GM10248 (cell line): ENCODE results near the gene LINS1.

ENCODE experiments used
- CTCF ChIA-PET: fragments of 300-600 bp; sonication (Branson Sonifier 250); formaldehyde crosslinking; extraction: SDS; loops from one replicate; lab custom pipeline; 2021; ENCODE audit warnings: antibody characterized with exemption; lab: Yijun Ruan, JAX
- POLR2A ChIA-PET: fragments of 350-650 bp; sonication (Branson Sonifier 250); formaldehyde crosslinking; extraction: SDS; loops from one replicate; lab custom pipeline; 2020; ENCODE audit warnings: antibody characterized with exemption; lab: Yijun Ruan, JAX
- DNase-seq: peaks from one replicate; pipeline ENCODE4 v3.0.0; 2012; ENCODE audit errors: extremely low spot score
- TF ChIP-seq, protein P1 (sequence below): IDR thresholded peaks from 2 replicates; pipeline ENCODE4 v1.5.1; 2012; ENCODE audit warnings: mild to moderate bottlenecking, low read depth; ENCODE audit errors: extremely low read depth, missing control alignments, control extremely low read depth

Gene LINS1

DNA sequence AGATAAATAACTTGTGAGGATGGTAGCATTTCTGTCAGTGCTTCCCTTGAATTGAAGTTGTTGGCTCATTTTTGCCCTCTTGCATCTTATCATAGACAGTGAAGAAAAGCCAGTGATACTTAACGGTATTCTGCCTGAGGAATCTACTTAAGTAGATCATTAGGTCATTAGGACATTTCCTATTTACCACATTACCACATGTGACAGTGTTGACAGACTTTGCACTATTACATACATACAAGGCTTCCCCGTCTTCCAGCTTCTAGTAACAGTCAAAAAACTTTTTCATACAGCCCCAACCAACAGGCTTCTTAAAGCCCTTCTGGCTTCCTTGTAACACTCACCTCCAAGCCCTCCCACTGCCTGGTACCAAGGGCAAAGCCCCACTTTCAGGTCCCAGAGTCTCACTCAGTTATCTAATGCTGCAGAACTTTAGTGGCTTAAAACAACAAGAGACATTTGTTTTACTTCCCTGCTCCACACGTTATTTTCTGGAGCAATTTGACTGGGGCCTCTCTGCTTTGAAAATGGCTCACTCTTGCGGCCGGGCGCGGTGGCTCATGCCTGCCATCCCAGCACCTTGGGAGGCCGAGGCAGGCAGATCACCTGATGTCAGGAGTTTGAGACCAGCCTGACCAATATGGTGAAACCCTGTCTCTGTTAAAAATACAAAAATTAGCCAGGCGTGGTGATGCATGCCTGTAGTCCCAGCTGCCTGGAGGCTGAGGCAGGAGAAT, 40.4 kb upstream of the LINS1 start:
- CTCF ChIA-PET: no interaction called here
- TF ChIP-seq, protein P1, sequence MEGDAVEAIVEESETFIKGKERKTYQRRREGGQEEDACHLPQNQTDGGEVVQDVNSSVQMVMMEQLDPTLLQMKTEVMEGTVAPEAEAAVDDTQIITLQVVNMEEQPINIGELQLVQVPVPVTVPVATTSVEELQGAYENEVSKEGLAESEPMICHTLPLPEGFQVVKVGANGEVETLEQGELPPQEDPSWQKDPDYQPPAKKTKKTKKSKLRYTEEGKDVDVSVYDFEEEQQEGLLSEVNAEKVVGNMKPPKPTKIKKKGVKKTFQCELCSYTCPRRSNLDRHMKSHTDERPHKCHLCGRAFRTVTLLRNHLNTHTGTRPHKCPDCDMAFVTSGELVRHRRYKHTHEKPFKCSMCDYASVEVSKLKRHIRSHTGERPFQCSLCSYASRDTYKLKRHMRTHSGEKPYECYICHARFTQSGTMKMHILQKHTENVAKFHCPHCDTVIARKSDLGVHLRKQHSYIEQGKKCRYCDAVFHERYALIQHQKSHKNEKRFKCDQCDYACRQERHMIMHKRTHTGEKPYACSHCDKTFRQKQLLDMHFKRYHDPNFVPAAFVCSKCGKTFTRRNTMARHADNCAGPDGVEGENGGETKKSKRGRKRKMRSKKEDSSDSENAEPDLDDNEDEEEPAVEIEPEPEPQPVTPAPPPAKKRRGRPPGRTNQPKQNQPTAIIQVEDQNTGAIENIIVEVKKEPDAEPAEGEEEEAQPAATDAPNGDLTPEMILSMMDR: no peak
- no peak for DNase-seq
- POLR2A ChIA-PET: no interaction called here

DNA sequence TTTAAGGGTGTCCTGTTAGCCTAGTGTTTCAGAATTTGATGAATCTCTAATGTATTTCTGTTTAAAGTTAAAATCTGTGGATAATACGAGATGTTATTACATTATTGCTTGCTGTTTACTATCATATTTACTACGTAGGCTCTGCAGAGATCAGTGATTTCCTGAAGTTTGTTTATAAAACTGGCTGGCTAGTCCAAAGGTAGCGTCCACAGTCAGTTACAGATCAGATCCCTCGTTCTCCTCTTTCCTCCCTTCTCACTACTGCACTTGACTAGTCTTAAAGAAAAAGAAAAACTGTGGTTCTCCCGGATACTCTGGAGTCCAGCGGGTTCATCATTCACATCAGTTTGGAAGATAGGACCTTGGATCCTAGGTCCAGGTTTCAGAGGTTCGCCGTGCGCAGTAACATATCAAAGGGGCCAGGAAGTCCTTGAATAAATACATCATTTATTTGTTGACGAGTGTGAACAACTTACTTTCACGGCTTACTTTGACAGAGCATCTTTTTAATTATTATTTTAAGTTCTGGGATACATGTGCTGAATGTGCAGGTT, 36.3 kb upstream of the LINS1 start:
- DNase-seq: no peak
- ChIA-PET CTCF (interaction anchor here (1.4 to 1.7 kb wide), 2 partner anchors 13 to 31 kb away, joined by 3 to 5 read pairs; no protein-coding TSS in a partner anchor), POLR2A (no interaction called here)
- TF ChIP-seq, protein P1: no peak

DNA sequence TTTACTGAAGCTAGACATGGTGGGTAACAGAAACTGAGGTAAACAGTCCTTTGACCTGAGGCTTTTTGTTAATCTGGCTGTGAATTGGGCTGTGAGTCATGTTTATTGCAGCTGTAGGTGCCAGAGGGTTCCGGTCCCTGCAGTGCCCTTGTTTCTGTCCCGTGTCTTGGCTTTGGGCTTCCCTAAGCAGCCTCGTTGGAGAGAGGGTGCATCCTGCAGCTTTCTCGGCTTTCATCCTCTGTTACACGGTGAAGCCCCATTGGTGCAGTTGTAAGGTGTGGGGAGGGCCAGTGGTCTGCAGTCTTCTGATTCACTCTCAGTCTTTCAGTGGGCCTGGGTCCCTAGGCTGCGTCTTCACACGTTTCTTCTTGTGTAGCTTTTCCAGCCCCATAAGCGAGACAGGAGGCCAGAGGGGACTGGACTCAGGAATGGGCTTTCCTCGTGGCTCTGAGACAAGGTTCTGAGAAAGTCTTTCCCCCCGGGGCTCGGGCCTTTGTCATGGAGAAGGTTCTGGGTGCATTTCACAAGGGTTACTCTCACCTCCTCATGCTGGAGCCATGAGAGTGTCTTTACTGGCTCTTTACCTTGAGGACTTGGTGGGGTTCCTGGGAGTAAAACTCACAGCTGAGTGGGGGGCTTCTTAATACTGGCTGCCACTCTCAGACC, 33.6 kb upstream of the LINS1 start:
- TF ChIP-seq, protein P1: no peak
- CTCF ChIA-PET: interaction anchor here (1.2 to 2.8 kb wide), 4 partner anchors 8 to 373 kb away, joined by 3 to 11 read pairs (median 6); no protein-coding TSS in a partner anchor
- POLR2A ChIA-PET: interaction anchor here (0.6 kb wide), 1 partner anchor 275 kb away, joined by 5 read pairs; no protein-coding TSS in a partner anchor
- no peak for DNase-seq

DNA sequence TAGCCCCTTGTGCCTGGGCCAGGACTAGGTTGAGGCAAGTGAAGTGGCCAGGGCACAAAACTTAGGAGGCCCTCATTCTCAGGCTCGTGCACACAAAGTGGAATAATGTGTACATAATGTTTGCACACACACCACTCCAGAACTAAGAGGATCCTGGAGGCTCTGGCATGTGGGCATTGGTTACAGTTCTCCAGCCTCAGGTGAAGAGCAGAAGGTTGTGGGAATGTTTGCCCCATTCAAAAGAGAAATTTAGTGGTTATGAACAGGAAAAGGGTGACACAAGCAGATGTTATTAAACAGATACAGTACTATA, 31.7 kb upstream of the LINS1 start:
- CTCF ChIA-PET: interaction anchor here (1.0 kb wide), 1 partner anchor 375 kb away, joined by 3 read pairs; no protein-coding TSS in a partner anchor
- TF ChIP-seq, protein P1: no peak
- no peak for DNase-seq
- POLR2A ChIA-PET: no interaction called here

DNA sequence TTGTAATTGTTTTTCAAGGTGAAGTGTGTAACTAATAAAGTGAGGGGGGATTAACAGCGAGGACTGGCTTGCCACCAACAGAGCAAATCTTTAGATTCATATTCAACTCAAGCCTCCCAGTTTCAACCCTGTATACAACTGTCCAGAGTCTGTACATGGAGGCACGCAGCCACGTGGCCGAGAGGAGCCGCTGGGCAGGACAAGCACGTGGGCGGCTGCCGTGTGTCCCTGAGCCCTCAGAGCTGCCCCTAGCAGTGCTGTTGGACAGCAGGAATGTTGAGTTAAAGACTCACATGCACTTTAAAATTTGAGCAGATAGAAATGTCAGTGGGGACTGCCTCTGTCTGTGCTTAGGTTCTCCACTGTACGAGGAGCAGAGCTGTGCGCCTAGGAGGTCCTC, 29.8 kb upstream of the LINS1 start:
- TF ChIP-seq, protein P1: no peak
- CTCF ChIA-PET: interaction anchor here (0.7 to 1.1 kb wide), 2 partner anchors 286 to 377 kb away, joined by 3 to 4 read pairs; no protein-coding TSS in a partner anchor
- POLR2A ChIA-PET: interaction anchor here (0.6 kb wide), 1 partner anchor 285 kb away, joined by 3 read pairs; no protein-coding TSS in a partner anchor
- DNase-seq: no peak

DNA sequence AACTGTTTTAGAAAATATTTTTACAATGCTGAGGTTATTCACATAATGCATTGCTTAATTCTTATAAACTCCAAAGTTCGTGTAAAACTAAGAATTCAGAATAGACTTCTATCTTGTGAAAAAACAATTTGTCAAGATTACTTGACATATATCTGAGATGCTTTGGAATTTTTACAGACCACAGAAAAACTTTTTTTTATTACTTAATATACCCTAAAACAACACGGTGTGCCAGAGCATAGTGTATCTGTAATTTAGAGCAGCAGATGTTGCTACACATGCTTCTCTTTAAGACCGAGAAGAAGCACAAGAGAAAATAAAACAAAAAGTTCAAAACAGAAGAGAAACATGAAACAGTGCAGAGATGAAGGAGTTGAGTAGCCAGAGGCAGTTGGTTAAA, 26.8 kb upstream of the LINS1 start:
- TF ChIP-seq, protein P1: no peak
- ChIA-PET POLR2A (no interaction called here), CTCF (interaction anchor here (1.0 to 1.7 kb wide), 2 partner anchors 18 to 243 kb away, joined by 3 to 5 read pairs; no protein-coding TSS in a partner anchor)
- no peak for DNase-seq
